ENCODE data around the gene MLXIPL. TPM values are rescaled to one million over a fixed set of nuclear protein-coding genes. Genes with fewer than 3 reads are reported as not detected.

The MLXIPL gene
- total RNA-seq, 2 experiments from 2014 or later, result not detected

DNA sequence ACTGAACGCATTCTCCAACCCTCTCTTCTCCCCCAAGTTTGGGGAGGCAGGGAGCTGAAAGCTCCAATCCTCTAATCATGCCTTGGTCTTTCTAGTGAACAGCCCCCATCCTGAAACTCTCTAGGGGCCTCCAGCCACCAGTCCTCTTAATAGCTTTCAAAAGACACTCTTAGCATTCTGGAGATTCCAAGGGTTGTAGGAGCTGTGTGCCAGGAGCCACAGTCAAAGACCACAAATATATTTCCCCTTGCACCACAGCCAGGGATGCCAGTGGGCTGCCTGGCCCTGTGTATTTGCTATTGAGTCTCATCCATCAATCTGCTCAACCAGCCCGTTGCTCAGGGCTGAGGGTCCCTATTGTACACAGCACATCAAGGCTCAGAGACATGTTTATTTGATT lies 18.5 kb upstream of the MLXIPL start:
- Histone ChIP-seq H3K4me1 (ENCODE audit: insufficient read depth, low read length, poor library complexity, severe bottlenecking) (no peaks in the 10 kb centered on the region), H3K4me3 (ENCODE audit: low read depth, low read length, poor library complexity, severe bottlenecking) (no peak overlapping the region), H2AFZ (ENCODE audit: low read length) (no peak overlapping the region), H4K20me1 (ENCODE audit: insufficient read depth, low read length) (no peaks in the 10 kb centered on the region), H3K9me3 (ENCODE audit: low read length) (0 out of 2 replicates have a peak, but pooled peaks cover 12% of the 10 kb centered on the region), H3K36me3 (ENCODE audit: insufficient read depth, low read length) (no peaks in the 10 kb centered on the region), H3K9me2 (ENCODE audit: insufficient read depth, low read length) (no peaks in the 10 kb centered on the region), H3K4me2 (ENCODE audit: low read length) (no peak overlapping the region), H3K27ac (ENCODE audit: low read depth, low read length, poor library complexity, severe bottlenecking) (no peak overlapping the region), H3K79me2 (ENCODE audit: insufficient read depth, low read depth, low read length) (no peaks in the 10 kb centered on the region)
- intact Hi-C loops (cut with micrococcal nuclease; ENCODE audit: unreplicated experiment), result no loop called here
- ChIA-PET POLR2A (no interaction called here), CTCF (ENCODE audit: unreplicated experiment) (no interaction called here)
- BruUV-seq (replicated peaks), result no TSS peak
- no peak for TF ChIP-seq EZH2phosphoT487 (IDR thresholded peaks at IDR 0.05; ENCODE audit: borderline replicate concordance, low read depth, low read length)
- TF ChIP-seq, protein P1, sequence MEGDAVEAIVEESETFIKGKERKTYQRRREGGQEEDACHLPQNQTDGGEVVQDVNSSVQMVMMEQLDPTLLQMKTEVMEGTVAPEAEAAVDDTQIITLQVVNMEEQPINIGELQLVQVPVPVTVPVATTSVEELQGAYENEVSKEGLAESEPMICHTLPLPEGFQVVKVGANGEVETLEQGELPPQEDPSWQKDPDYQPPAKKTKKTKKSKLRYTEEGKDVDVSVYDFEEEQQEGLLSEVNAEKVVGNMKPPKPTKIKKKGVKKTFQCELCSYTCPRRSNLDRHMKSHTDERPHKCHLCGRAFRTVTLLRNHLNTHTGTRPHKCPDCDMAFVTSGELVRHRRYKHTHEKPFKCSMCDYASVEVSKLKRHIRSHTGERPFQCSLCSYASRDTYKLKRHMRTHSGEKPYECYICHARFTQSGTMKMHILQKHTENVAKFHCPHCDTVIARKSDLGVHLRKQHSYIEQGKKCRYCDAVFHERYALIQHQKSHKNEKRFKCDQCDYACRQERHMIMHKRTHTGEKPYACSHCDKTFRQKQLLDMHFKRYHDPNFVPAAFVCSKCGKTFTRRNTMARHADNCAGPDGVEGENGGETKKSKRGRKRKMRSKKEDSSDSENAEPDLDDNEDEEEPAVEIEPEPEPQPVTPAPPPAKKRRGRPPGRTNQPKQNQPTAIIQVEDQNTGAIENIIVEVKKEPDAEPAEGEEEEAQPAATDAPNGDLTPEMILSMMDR (conservative IDR thresholded peaks at IDR 0.05; ENCODE audit: low read length), result no peak
- DNase-seq (ENCODE audit: low spot score), result no peak

DNA sequence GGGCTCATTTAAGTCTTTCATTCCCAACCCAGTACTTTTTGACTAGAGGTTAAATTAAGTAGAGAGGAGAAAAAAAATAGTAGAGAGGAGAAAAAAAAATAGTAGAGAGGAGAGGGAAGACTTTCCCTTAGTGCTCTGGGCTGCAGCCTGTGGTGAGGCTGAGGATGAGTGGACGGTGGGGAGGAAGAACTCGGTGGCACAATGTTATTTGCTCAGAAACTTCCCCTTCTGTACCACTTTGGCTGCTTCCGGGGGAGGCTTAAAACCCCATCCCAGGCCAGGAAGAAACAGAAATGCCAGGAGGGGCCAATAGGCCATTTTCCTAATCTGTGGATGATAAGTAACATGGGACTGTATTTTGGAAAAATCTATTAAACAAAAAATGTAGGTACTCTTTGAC lies 14.6 kb upstream of the MLXIPL start:
- no peak overlapping the region for H3K27ac ChIP-seq (ENCODE audit: low read depth, low read length, poor library complexity, severe bottlenecking)
- H3K4me2 ChIP-seq (ENCODE audit: low read length), result no peak overlapping the region
- H3K4me3 ChIP-seq (ENCODE audit: low read depth, low read length, poor library complexity, severe bottlenecking), result no peak overlapping the region
- H3K9me2 ChIP-seq (ENCODE audit: insufficient read depth, low read length), result no peaks in the 10 kb centered on the region
- no TSS peak for BruUV-seq (replicated peaks)
- 0 out of 2 replicates have a peak, but pooled peaks cover 12% of the 10 kb centered on the region for H3K9me3 ChIP-seq (ENCODE audit: low read length)
- intact Hi-C loops (cut with micrococcal nuclease; ENCODE audit: unreplicated experiment), result no loop called here
- H2AFZ ChIP-seq (ENCODE audit: low read length), result no peak overlapping the region
- TF ChIP-seq EZH2phosphoT487 (IDR thresholded peaks at IDR 0.05; ENCODE audit: borderline replicate concordance, low read depth, low read length), result no peak
- TF ChIP-seq, protein P1 (conservative IDR thresholded peaks at IDR 0.05; ENCODE audit: low read length), result no peak
- POLR2A ChIA-PET, result no interaction called here
- no peaks in the 10 kb centered on the region for H3K79me2 ChIP-seq (ENCODE audit: insufficient read depth, low read depth, low read length)
- no peak for DNase-seq (ENCODE audit: low spot score)
- no peaks in the 10 kb centered on the region for H4K20me1 ChIP-seq (ENCODE audit: insufficient read depth, low read length)
- CTCF ChIA-PET (ENCODE audit: unreplicated experiment), result no interaction called here
- H3K4me1 ChIP-seq (ENCODE audit: insufficient read depth, low read length, poor library complexity, severe bottlenecking), result no peaks in the 10 kb centered on the region
- no peaks in the 10 kb centered on the region for H3K36me3 ChIP-seq (ENCODE audit: insufficient read depth, low read length)

DNA sequence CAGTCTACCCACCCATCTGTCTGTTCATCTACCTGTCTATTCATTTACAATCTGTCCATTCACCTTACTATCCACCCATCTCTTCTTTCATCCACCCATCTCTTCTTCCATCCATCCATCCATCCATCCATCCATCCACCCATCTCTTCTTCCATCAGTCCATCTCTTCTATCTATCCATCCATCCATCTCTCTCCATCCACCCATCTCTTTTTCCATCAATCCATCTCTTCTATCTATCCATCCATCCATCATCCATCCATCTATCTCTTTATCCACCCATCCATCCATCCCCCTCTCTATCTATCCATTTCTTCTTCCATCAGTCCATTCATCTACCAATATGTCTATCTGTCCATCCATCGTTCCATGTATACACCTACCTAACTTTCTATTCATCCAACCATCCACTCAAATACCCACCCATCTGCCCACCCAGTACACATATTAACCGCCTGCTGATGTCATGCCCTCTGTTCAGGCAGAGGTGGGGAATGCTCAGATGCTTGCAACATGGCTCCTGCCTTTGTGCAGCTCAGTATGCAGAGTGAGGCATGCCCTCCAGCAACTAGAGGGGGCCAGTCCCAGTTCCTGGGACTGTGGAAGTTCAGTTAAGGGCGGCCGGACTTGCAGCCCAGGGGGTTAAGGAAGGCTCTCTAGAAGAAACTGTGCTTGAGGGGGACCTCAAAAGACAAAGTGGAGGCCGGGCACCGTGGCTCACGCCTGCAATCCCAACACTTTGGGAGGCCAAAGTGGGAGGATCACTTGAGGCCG lies 11.3 kb upstream of the MLXIPL start:
- CTCF ChIA-PET (ENCODE audit: unreplicated experiment), result no interaction called here
- intact Hi-C loops (cut with micrococcal nuclease; ENCODE audit: unreplicated experiment), result no loop called here

More for the DNA sequence above, 11.3 kb upstream of the MLXIPL start:
- Histone ChIP-seq H3K79me2 (ENCODE audit: insufficient read depth, low read depth, low read length) (no peaks in the 10 kb centered on the region), H4K20me1 (ENCODE audit: insufficient read depth, low read length) (no peaks in the 10 kb centered on the region), H2AFZ (ENCODE audit: low read length) (no peak overlapping the region), H3K4me3 (ENCODE audit: low read depth, low read length, poor library complexity, severe bottlenecking) (no peak overlapping the region), H3K9me3 (ENCODE audit: low read length) (no peaks in the 10 kb centered on the region), H3K27ac (ENCODE audit: low read depth, low read length, poor library complexity, severe bottlenecking) (no peak overlapping the region), H3K36me3 (ENCODE audit: insufficient read depth, low read length) (no peaks in the 10 kb centered on the region), H3K4me2 (ENCODE audit: low read length) (no peak overlapping the region), H3K4me1 (ENCODE audit: insufficient read depth, low read length, poor library complexity, severe bottlenecking) (no peaks in the 10 kb centered on the region), H3K9me2 (ENCODE audit: insufficient read depth, low read length) (no peaks in the 10 kb centered on the region)
- no peak for TF ChIP-seq EZH2phosphoT487 (IDR thresholded peaks at IDR 0.05; ENCODE audit: borderline replicate concordance, low read depth, low read length)
- TF ChIP-seq, protein P1 (conservative IDR thresholded peaks at IDR 0.05; ENCODE audit: low read length), result no peak
- no TSS peak for BruUV-seq (replicated peaks)
- no peak for DNase-seq (ENCODE audit: low spot score)
- POLR2A ChIA-PET, result no interaction called here
